Measurements from ENCODE around the gene TFAP2B.

Gene TFAP2B

DNA sequence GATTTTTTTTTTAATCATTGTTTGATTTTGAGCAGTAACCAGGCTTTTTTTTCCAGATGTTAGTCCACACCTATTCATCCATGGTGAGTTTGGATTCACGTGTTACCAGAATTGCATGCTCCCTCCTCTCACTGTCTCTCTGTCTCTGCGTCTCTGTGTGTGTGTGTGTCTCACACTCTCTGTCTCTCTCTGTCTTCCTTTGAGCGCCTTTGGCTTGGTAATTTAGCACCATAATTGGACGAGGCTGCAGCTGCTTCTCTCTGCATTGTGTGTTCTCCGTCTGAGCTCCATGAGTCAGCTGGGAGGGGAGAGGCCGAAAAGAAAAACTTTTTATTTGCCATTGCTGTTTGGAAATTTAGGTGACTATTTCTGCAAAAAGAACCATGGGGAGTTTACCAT, 3.4 kb downstream of the TFAP2B start:
- H3K4me3 ChIP-seq (ENCODE audit: control insufficient read depth, low read depth, low read length) = no peak overlapping the region
- no peak for DNase-seq (ENCODE audit: low read depth)
- TF ChIP-seq, protein P1, sequence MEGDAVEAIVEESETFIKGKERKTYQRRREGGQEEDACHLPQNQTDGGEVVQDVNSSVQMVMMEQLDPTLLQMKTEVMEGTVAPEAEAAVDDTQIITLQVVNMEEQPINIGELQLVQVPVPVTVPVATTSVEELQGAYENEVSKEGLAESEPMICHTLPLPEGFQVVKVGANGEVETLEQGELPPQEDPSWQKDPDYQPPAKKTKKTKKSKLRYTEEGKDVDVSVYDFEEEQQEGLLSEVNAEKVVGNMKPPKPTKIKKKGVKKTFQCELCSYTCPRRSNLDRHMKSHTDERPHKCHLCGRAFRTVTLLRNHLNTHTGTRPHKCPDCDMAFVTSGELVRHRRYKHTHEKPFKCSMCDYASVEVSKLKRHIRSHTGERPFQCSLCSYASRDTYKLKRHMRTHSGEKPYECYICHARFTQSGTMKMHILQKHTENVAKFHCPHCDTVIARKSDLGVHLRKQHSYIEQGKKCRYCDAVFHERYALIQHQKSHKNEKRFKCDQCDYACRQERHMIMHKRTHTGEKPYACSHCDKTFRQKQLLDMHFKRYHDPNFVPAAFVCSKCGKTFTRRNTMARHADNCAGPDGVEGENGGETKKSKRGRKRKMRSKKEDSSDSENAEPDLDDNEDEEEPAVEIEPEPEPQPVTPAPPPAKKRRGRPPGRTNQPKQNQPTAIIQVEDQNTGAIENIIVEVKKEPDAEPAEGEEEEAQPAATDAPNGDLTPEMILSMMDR (IDR thresholded peaks at IDR 0.05; ENCODE audit: control insufficient read depth, insufficient read depth, low read depth, low read length, missing control alignments) = no peak

- no peak overlapping the region for H3K4me3 ChIP-seq (ENCODE audit: control insufficient read depth, low read depth, low read length)
- TF ChIP-seq, protein P1 (IDR thresholded peaks at IDR 0.05; ENCODE audit: control insufficient read depth, insufficient read depth, low read depth, low read length, missing control alignments) = no peak
- DNase-seq (ENCODE audit: low read depth) = no peak
Observed at GRCh38 chr6:50823094-50823920, 4.6 kb downstream of the TFAP2B start.

- H3K4me3 ChIP-seq (ENCODE audit: control insufficient read depth, low read depth, low read length) = no peak overlapping the region
- TF ChIP-seq, protein P1 (IDR thresholded peaks at IDR 0.05; ENCODE audit: control insufficient read depth, insufficient read depth, low read depth, low read length, missing control alignments) = no peak
- no peak for DNase-seq (ENCODE audit: low read depth)
Observed at GRCh38 chr6:50824552-50824951, 5.9 kb downstream of the TFAP2B start.

GRCh38 chr6:50825375-50826036, 6.8 kb downstream of the TFAP2B start:
- DNase-seq (ENCODE audit: low read depth) = no peak
- no peak overlapping the region for H3K4me3 ChIP-seq (ENCODE audit: control insufficient read depth, low read depth, low read length)
- TF ChIP-seq, protein P1 (IDR thresholded peaks at IDR 0.05; ENCODE audit: control insufficient read depth, insufficient read depth, low read depth, low read length, missing control alignments) = no peak

- TF ChIP-seq, protein P1 (IDR thresholded peaks at IDR 0.05; ENCODE audit: control insufficient read depth, insufficient read depth, low read depth, low read length, missing control alignments) = no peak
- no peak overlapping the region for H3K4me3 ChIP-seq (ENCODE audit: control insufficient read depth, low read depth, low read length)
Observed at GRCh38 chr6:50826037-50826761, 7.5 kb downstream of the TFAP2B start.

GRCh38 chr6:50826803-50827202, 8.1 kb downstream of the TFAP2B start:
- no peak for DNase-seq (ENCODE audit: low read depth)
- TF ChIP-seq, protein P1 (IDR thresholded peaks at IDR 0.05; ENCODE audit: control insufficient read depth, insufficient read depth, low read depth, low read length, missing control alignments) = no peak

More at GRCh38 chr6:50826037-50826761, 7.5 kb downstream of the TFAP2B start:
- no peak for DNase-seq (ENCODE audit: low read depth)

More at GRCh38 chr6:50826803-50827202, 8.1 kb downstream of the TFAP2B start:
- no peak overlapping the region for H3K4me3 ChIP-seq (ENCODE audit: control insufficient read depth, low read depth, low read length)

All from AG09309 (cell line).